ENCODE measurements around the gene RCE1. TPM values are rescaled to one million over a fixed set of nuclear protein-coding genes. Genes with fewer than 3 reads are reported as not detected.

Gene RCE1
- total RNA-seq, 4 donors from 2014 or later, result 6.6 to 11.8 (median 8.3) TPM

DNA sequence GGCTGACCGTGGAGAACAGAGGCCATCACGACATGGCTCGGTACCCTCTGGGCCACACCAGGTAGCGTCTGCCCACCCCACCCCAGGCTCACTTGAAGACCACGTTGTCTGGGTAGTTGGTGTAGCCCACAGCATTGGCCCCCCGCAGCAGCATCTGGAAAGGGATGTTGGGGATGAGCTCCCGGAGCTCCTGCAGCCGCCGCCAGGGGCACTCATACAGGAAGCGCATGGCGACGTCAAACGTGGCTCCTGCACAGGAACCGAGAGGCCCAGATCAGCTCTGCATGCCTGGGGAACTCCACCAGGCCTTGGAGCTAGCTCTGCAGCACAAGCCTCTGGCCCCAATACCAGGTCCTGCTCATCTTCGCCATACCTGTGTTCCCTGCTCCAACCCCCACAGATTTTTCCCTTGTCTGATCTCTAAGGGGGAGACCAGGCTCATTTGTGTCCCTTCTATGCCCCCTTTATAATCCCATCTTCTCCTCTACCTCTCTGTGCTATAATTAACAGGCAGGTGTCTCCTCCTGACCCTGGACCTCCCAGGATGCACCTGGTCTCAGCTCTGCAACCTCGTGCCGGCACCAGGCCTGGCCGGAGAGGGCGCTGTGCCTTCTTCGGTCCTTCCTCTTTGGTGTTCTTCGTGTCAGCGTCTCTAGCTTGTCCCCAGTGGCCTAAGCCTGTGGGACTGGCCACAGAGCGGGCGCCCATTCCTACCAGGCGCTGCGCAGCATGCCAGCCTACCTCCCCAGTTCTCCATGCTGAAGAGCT is 8.6 kb downstream of the RCE1 start:
- intact Hi-C loops (cut with DNase I; ENCODE audit: low total_unique reads) (no loop called here), in situ Hi-C loops (cut with MboI; ENCODE audit: low sequenced_read_pairs in 4 of 4) (no loop called here)
- Histone ChIP-seq H3K27ac (no peak overlapping the region), H3K36me3 (peaks cover 0 to 9% of the 10 kb centered on the region in 2 donors), H3K27me3 (no peaks in the 10 kb centered on the region), H3K4me1 (peaks cover 8 to 9% of the 10 kb centered on the region in 2 donors), H3K4me3 (no peak overlapping the region), H3K9me3 (no peaks in the 10 kb centered on the region)
- ATAC-seq, result no peak
- no peak for TF ChIP-seq POLR2A (IDR thresholded peaks at IDR 0.05)
- no peak for TF ChIP-seq CTCF (IDR thresholded peaks at IDR 0.05 in 4 of 5, conservative IDR thresholded peaks at IDR 0.05 in 1 of 5)
- peak in 1 of 2 donors; percentile 10 for DNase-seq

GRCh38 chr11:66852466-66853241 is 9.4 kb downstream of the RCE1 start:
- in situ Hi-C loops (cut with MboI; ENCODE audit: low sequenced_read_pairs in 4 of 4), result no loop called here
- ATAC-seq, result no peak
- TF ChIP-seq CTCF (IDR thresholded peaks at IDR 0.05 in 4 of 5, conservative IDR thresholded peaks at IDR 0.05 in 1 of 5), result no peak
- no peak for TF ChIP-seq POLR2A (IDR thresholded peaks at IDR 0.05)

DNA sequence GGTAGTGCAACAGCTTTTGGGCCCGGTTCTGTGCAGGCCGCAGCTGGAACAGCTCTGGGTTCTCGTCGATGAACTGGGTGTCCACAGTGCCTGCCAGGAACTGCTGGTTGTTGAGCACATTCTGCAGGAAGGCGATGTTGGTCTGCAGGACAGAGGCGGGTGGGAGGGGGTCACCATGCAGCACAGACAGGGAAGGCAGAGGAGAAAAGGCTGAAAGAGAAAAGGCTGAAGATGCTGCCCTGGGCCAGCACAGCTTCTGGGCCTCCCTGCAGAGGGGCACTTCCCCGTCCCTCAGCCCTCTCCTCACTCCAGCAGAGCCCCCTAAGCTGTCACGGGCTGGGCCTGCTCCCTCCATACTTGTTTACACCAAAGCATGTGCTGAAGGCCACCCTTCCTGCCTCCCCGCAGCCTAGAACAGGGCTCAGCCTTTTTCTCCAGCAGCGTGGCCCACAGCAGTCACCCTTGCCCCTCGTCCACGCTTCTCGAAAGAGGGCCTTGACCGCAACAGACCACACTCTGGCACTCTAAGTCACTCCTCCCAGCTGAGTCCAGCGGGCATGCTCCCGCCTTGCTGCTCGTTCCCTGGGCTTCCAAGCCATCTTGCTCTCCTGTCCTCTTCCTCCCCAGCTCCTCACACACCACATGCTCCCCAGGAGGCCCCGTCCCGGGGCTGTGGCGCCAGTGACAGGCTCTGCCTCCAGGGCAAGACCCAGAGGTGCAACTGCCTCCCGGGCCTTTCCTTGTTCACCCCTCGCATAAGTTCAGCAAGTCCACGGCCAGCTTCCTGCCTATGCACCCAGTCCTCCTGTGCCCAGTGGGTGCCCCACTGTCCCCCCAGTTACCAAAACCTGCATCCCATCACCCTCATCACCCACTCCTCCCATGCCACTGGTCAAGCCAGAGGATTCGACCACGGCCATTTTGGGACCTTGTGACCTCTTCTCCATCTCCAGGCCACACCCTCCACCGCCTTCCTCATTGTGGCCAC is 10.3 kb downstream of the RCE1 start:
- Histone ChIP-seq H3K4me3 (no peak overlapping the region), H3K4me1 (peaks cover 8 to 9% of the 10 kb centered on the region in 2 donors), H3K36me3 (no peaks in the 10 kb centered on the region), H3K27ac (no peak overlapping the region), H3K27me3 (no peaks in the 10 kb centered on the region), H3K9me3 (no peaks in the 10 kb centered on the region)
- intact Hi-C loops (cut with DNase I; ENCODE audit: low total_unique reads) (no loop called here), in situ Hi-C loops (cut with MboI; ENCODE audit: low sequenced_read_pairs in 4 of 4) (no loop called here)
- ATAC-seq (no peak), DNase-seq (peak in 1 of 2 donors; percentile 0)
- TF ChIP-seq POLR2A (IDR thresholded peaks at IDR 0.05), result no peak

More at GRCh38 chr11:66852466-66853241, 9.4 kb downstream of the RCE1 start:
- peak in 1 of 2 donors; percentile 11 for DNase-seq
- Histone ChIP-seq H3K27ac (no peak overlapping the region), H3K36me3 (peaks cover 0 to 7% of the 10 kb centered on the region in 2 donors), H3K9me3 (no peaks in the 10 kb centered on the region), H3K4me1 (peaks cover 8 to 9% of the 10 kb centered on the region in 2 donors), H3K27me3 (no peaks in the 10 kb centered on the region), H3K4me3 (no peak overlapping the region)
- intact Hi-C loops (cut with DNase I; ENCODE audit: low total_unique reads), result no loop called here

GRCh38 chr11:66854231-66854661 is 11.0 kb downstream of the RCE1 start:
- Histone ChIP-seq H3K27ac (no peak overlapping the region), H3K27me3 (no peaks in the 10 kb centered on the region), H3K4me3 (no peak overlapping the region), H3K36me3 (no peaks in the 10 kb centered on the region), H3K4me1 (peaks cover 8 to 9% of the 10 kb centered on the region in 2 donors), H3K9me3 (no peaks in the 10 kb centered on the region)
- no peak for DNase-seq
- TF ChIP-seq CTCF (IDR thresholded peaks at IDR 0.05 in 4 of 5, conservative IDR thresholded peaks at IDR 0.05 in 1 of 5), result no peak
- TF ChIP-seq POLR2A (IDR thresholded peaks at IDR 0.05), result no peak
- in situ Hi-C loops (cut with MboI; ENCODE audit: low sequenced_read_pairs in 4 of 4), result no loop called here
- intact Hi-C loops (cut with DNase I; ENCODE audit: low total_unique reads), result no loop called here
- ATAC-seq, result no peak
